ENCODE results near the gene MEGF10. TPM values are rescaled to one million over a fixed set of nuclear protein-coding genes. Genes with fewer than 3 reads are reported as not detected.

The MEGF10 gene
- polyA plus RNA-seq, 1 donor from 2014 or later: 0.05 TPM

DNA sequence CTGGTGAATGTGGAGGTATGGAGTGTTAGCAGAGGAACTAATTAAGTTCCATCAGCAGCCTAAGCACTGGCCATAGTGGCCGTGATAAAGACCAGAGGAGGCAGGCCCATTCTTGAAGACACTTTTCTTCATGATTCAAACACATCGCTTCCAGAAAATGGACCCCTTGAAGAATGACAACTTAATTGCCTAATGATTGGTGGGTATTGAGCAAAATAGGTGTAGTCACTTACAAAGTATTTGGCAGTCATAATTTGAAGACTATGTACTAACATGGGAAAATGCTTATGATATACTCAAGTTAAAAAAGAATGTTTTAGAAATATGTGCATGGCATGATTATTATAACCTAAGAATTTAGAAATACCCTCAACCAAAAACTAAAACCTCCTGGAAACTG, 44.8 kb downstream of the MEGF10 start:
- TF ChIP-seq TAF1 (IDR thresholded peaks at IDR 0.05; ENCODE audit: low read depth): no peak
- TF ChIP-seq SMC3 (conservative IDR thresholded peaks at IDR 0.05; ENCODE audit: poor library complexity): no peak
- TF ChIP-seq, protein P1, sequence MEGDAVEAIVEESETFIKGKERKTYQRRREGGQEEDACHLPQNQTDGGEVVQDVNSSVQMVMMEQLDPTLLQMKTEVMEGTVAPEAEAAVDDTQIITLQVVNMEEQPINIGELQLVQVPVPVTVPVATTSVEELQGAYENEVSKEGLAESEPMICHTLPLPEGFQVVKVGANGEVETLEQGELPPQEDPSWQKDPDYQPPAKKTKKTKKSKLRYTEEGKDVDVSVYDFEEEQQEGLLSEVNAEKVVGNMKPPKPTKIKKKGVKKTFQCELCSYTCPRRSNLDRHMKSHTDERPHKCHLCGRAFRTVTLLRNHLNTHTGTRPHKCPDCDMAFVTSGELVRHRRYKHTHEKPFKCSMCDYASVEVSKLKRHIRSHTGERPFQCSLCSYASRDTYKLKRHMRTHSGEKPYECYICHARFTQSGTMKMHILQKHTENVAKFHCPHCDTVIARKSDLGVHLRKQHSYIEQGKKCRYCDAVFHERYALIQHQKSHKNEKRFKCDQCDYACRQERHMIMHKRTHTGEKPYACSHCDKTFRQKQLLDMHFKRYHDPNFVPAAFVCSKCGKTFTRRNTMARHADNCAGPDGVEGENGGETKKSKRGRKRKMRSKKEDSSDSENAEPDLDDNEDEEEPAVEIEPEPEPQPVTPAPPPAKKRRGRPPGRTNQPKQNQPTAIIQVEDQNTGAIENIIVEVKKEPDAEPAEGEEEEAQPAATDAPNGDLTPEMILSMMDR (IDR thresholded peaks at IDR 0.05; ENCODE audit: poor library complexity, severe bottlenecking): no peak
- TF ChIP-seq EP300 (conservative IDR thresholded peaks at IDR 0.05; ENCODE audit: poor library complexity, severe bottlenecking): no peak
- TF ChIP-seq, protein P2, sequence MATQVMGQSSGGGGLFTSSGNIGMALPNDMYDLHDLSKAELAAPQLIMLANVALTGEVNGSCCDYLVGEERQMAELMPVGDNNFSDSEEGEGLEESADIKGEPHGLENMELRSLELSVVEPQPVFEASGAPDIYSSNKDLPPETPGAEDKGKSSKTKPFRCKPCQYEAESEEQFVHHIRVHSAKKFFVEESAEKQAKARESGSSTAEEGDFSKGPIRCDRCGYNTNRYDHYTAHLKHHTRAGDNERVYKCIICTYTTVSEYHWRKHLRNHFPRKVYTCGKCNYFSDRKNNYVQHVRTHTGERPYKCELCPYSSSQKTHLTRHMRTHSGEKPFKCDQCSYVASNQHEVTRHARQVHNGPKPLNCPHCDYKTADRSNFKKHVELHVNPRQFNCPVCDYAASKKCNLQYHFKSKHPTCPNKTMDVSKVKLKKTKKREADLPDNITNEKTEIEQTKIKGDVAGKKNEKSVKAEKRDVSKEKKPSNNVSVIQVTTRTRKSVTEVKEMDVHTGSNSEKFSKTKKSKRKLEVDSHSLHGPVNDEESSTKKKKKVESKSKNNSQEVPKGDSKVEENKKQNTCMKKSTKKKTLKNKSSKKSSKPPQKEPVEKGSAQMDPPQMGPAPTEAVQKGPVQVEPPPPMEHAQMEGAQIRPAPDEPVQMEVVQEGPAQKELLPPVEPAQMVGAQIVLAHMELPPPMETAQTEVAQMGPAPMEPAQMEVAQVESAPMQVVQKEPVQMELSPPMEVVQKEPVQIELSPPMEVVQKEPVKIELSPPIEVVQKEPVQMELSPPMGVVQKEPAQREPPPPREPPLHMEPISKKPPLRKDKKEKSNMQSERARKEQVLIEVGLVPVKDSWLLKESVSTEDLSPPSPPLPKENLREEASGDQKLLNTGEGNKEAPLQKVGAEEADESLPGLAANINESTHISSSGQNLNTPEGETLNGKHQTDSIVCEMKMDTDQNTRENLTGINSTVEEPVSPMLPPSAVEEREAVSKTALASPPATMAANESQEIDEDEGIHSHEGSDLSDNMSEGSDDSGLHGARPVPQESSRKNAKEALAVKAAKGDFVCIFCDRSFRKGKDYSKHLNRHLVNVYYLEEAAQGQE (IDR thresholded peaks at IDR 0.05; ENCODE audit: borderline replicate concordance): no peak
- TF ChIP-seq MXI1 (conservative IDR thresholded peaks at IDR 0.05; ENCODE audit: poor library complexity, severe bottlenecking): no peak
- no peak for TF ChIP-seq RAD21 (conservative IDR thresholded peaks at IDR 0.05)
- no peak for TF ChIP-seq POLR2AphosphoS5 (IDR thresholded peaks at IDR 0.05)
- Histone ChIP-seq H3K27ac (ENCODE audit: low read length) (no peak overlapping the region), H3F3A (ENCODE audit: insufficient read depth, low read length, poor library complexity, severe bottlenecking) (no peaks in the 10 kb centered on the region)

DNA sequence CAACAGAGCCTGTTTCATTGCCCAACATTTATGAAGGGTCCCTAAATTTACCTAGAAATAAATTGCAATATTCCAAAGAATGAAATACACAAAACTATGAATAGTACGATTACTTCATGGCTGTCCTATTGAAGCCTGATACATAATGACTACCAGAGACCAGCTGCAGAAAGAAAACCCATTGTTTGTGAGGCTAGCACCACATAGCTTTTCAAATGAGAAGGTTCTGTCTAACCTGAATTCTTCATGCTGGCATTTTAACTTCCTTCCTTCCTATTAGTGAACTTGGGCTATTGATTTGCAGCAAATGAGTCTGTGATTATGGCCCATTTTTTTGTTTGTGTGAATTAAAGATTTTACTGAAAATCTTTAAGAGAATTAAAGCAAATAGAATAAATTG, 47.3 kb downstream of the MEGF10 start:
- no peaks in the 10 kb centered on the region for H3K27me3 ChIP-seq (ENCODE audit: insufficient read depth, low read depth, low read length)
- no peak overlapping the region for H3K4me3 ChIP-seq (ENCODE audit: low read length)
- H2AFZ ChIP-seq (ENCODE audit: low read depth, low read length): no peak overlapping the region
- no peaks in the 10 kb centered on the region for H3K79me2 ChIP-seq (replicated peaks; ENCODE audit: insufficient read depth, low read length)
- no peak for TF ChIP-seq MXI1 (conservative IDR thresholded peaks at IDR 0.05; ENCODE audit: poor library complexity, severe bottlenecking)
- no peak for TF ChIP-seq EP300 (conservative IDR thresholded peaks at IDR 0.05; ENCODE audit: poor library complexity, severe bottlenecking)
- TF ChIP-seq EZH2 (IDR thresholded peaks at IDR 0.05; ENCODE audit: borderline replicate concordance, insufficient read depth, low read length, poor library complexity, severe bottlenecking): no peak
- no peak for TF ChIP-seq SMC3 (conservative IDR thresholded peaks at IDR 0.05; ENCODE audit: poor library complexity)
- no peak for TF ChIP-seq POLR2AphosphoS5 (IDR thresholded peaks at IDR 0.05)
- no peak for TF ChIP-seq RAD21 (conservative IDR thresholded peaks at IDR 0.05)
- TF ChIP-seq TAF1 (IDR thresholded peaks at IDR 0.05; ENCODE audit: low read depth): no peak
- TF ChIP-seq, protein P1 (IDR thresholded peaks at IDR 0.05; ENCODE audit: poor library complexity, severe bottlenecking): no peak
- TF ChIP-seq, protein P2 (IDR thresholded peaks at IDR 0.05; ENCODE audit: borderline replicate concordance): no peak
- H3K9me2 ChIP-seq (ENCODE audit: insufficient read depth, low read length): no peaks in the 10 kb centered on the region
- H3K36me3 ChIP-seq (ENCODE audit: insufficient read depth, low read length): no peaks in the 10 kb centered on the region
- no peaks in the 10 kb centered on the region for H3F3A ChIP-seq (ENCODE audit: insufficient read depth, low read length, poor library complexity, severe bottlenecking)
- no peaks in the 10 kb centered on the region for H4K20me1 ChIP-seq (ENCODE audit: insufficient read depth)
- no peak overlapping the region for H3K27ac ChIP-seq (ENCODE audit: low read length)
- no peak overlapping the region for H3K9ac ChIP-seq (ENCODE audit: low read length)
- no peaks in the 10 kb centered on the region for H3K9me3 ChIP-seq (ENCODE audit: low read length)
- no peak overlapping the region for H3K4me2 ChIP-seq (ENCODE audit: low read length)

More for the DNA sequence above, 44.8 kb downstream of the MEGF10 start:
- H3K4me2 ChIP-seq (ENCODE audit: low read length): no peak overlapping the region
- H3K9me3 ChIP-seq (ENCODE audit: low read length): no peaks in the 10 kb centered on the region
- no peaks in the 10 kb centered on the region for H3K9me2 ChIP-seq (ENCODE audit: insufficient read depth, low read length)
- no peaks in the 10 kb centered on the region for H3K27me3 ChIP-seq (ENCODE audit: insufficient read depth, low read depth, low read length)
- no peaks in the 10 kb centered on the region for H3K36me3 ChIP-seq (ENCODE audit: insufficient read depth, low read length)
- H3K9ac ChIP-seq (ENCODE audit: low read length): no peak overlapping the region
- H4K20me1 ChIP-seq (ENCODE audit: insufficient read depth): no peaks in the 10 kb centered on the region
- no peak overlapping the region for H2AFZ ChIP-seq (ENCODE audit: low read depth, low read length)
- no peak overlapping the region for H3K4me3 ChIP-seq (ENCODE audit: low read length)
- H3K79me2 ChIP-seq (replicated peaks; ENCODE audit: insufficient read depth, low read length): no peaks in the 10 kb centered on the region

All from neural cell (in vitro differentiated cells).